Measurements from ENCODE around the gene COPS4.
"Not testable (repeated sequence)": the region's sequence is repeated elsewhere in the genome, so short reads cannot be mapped to it uniquely, and the experiment has no call there.

COPS4 gene

GRCh38 chr4:83054928-83055327 is 19.9 kb downstream of the COPS4 start:
- DNase-seq (ENCODE audit: low read depth): peak; percentile 41
- peak; percentile 41 for TF ChIP-seq CTCF (conservative IDR thresholded peaks at IDR 0.05; ENCODE audit: control insufficient read depth, insufficient read depth, low read depth, low read length)
- H3K4me3 ChIP-seq (ENCODE audit: control insufficient read depth, low read depth, low read length): no peak overlapping the region

- H3K4me3 ChIP-seq (ENCODE audit: control insufficient read depth, low read depth, low read length): no peak overlapping the region
- DNase-seq (ENCODE audit: low read depth): no peak
- TF ChIP-seq CTCF (conservative IDR thresholded peaks at IDR 0.05; ENCODE audit: control insufficient read depth, insufficient read depth, low read depth, low read length): no peak
Measured at GRCh38 chr4:83062739-83063138, 27.8 kb downstream of the COPS4 start.

GRCh38 chr4:83065266-83065665 is 30.3 kb downstream of the COPS4 start:
- DNase-seq (ENCODE audit: low read depth): no peak
- no peak for TF ChIP-seq CTCF (conservative IDR thresholded peaks at IDR 0.05; ENCODE audit: control insufficient read depth, insufficient read depth, low read depth, low read length)
- H3K4me3 ChIP-seq (ENCODE audit: control insufficient read depth, low read depth, low read length): no peak overlapping the region

- TF ChIP-seq CTCF (conservative IDR thresholded peaks at IDR 0.05; ENCODE audit: control insufficient read depth, insufficient read depth, low read depth, low read length): no peak
- no peak for DNase-seq (ENCODE audit: low read depth)
- H3K4me3 ChIP-seq (ENCODE audit: control insufficient read depth, low read depth, low read length): no peak overlapping the region
Measured at GRCh38 chr4:83067058-83067639, 32.2 kb downstream of the COPS4 start.

- TF ChIP-seq CTCF (conservative IDR thresholded peaks at IDR 0.05; ENCODE audit: control insufficient read depth, insufficient read depth, low read depth, low read length): no peak
- peak; percentile 50 for DNase-seq (ENCODE audit: low read depth)
- no peak overlapping the region for H3K4me3 ChIP-seq (ENCODE audit: control insufficient read depth, low read depth, low read length)
Measured at GRCh38 chr4:83071116-83071515, 36.1 kb downstream of the COPS4 start.

- H3K4me3 ChIP-seq (ENCODE audit: control insufficient read depth, low read depth, low read length): no peak overlapping the region
- TF ChIP-seq CTCF (conservative IDR thresholded peaks at IDR 0.05; ENCODE audit: control insufficient read depth, insufficient read depth, low read depth, low read length): peak; percentile 78
- peak; percentile 91 for DNase-seq (ENCODE audit: low read depth)
Measured at GRCh38 chr4:83074086-83074704, 39.2 kb downstream of the COPS4 start.

GRCh38 chr4:83074783-83075182 is 39.8 kb downstream of the COPS4 start:
- not testable (repeated sequence) for H3K4me3 ChIP-seq (ENCODE audit: control insufficient read depth, low read depth, low read length)

More at GRCh38 chr4:83074783-83075182, 39.8 kb downstream of the COPS4 start:
- DNase-seq (ENCODE audit: low read depth): not testable (repeated sequence)

Data from fibroblast of mammary gland (primary cell).